Erythroblast (primary cell): Measurements from ENCODE around the gene AFF3.

Experiments
- GATA1 ChIP-seq: IDR thresholded peaks from 2 replicates; pipeline ENCODE4 v1.6.1; 2011; ENCODE audit warnings: low read depth, mild to moderate bottlenecking, control low read depth, low read length, moderate library complexity
- POLR2A ChIP-seq: IDR thresholded peaks from 2 replicates; pipeline ENCODE4 v1.6.1; 2011; ENCODE audit warnings: mild to moderate bottlenecking, low read length

DNA sequence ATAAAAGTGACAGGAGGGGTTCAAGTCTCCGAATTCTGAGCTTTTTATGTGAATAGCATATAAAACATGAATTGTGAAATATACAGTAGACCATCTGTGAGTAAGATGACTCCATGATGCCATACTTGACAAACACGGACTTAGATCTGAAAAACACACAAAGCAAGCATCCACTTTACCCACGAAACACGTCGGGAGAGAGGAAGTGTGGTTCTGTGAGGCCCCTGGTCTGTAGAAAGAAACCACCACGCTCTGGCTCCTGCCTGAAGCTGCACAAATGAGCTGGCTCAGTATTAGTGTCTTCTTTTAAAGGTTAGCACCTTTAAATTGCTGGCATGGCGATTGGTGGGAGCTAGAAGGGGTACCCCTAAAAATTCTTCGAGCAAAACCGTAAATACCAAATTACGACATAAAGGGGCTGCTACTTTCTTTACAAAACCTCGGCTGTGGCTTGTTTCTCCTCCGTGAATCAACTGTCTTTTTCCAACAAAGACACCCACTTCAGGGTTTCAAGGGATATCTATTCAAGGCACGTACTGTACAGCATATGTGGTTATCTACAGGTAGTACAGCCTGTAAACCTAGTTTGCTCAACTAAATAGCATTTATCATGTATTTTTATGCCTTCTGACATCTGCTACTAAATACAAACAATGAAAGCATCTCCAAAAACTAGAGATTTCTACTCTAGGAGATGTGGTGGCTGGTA is 70.9 kb downstream of the AFF3 start:
- TF ChIP-seq POLR2A, result no peak
- TF ChIP-seq GATA1, result no peak
